ENCODE measurements around the gene DDI2.

The DDI2 gene

GRCh38 chr1:15700508-15700907 lies 83.2 kb downstream of the DDI2 start:
- H3K79me1 ChIP-seq (replicated peaks; ENCODE audit: low read length, poor library complexity, severe bottlenecking), result peaks cover 36% of the 10 kb centered on the region
- H3K4me3 ChIP-seq (ENCODE audit: insufficient read depth in 1 of 2, low read depth in 1 of 2, low read length in 2 of 2), result no peak overlapping the region
- no peak overlapping the region for H2AFZ ChIP-seq (ENCODE audit: low read depth, low read length)
- H2AK5ac ChIP-seq (ENCODE audit: low read length, severe bottlenecking), result no peak overlapping the region
- peaks cover 15% of the 10 kb centered on the region for H3K4me1 ChIP-seq (ENCODE audit: control insufficient read depth, insufficient read depth, low read depth, low read length)
- H3K23ac ChIP-seq (ENCODE audit: low read length in 2 of 2), result no peak overlapping the region
- no peak overlapping the region for H4K91ac ChIP-seq (ENCODE audit: low read length)
- H3K18ac ChIP-seq (ENCODE audit: low read depth in 1 of 2, low read length in 2 of 2), result no peak overlapping the region
- H3K36me3 ChIP-seq (ENCODE audit: control insufficient read depth in 1 of 2, insufficient read depth in 2 of 2, low read depth in 1 of 2, low read length in 2 of 2), result peaks cover 13 to 29% of the 10 kb centered on the region in 2 experiments
- DNase-seq, result no peak
- no peak overlapping the region for H2BK5ac ChIP-seq (ENCODE audit: low read depth, low read length, poor library complexity, severe bottlenecking)
- H3K14ac ChIP-seq (ENCODE audit: low read length in 2 of 2), result no peak overlapping the region
- peak overlapping the region; percentile 42 for H3K9ac ChIP-seq (ENCODE audit: low read length)
- no peak overlapping the region for H3K4ac ChIP-seq (ENCODE audit: low read depth in 1 of 2, low read length in 2 of 2)
- no peak overlapping the region for H3K27ac ChIP-seq (ENCODE audit: low read length, poor library complexity, severe bottlenecking)
- no peaks in the 10 kb centered on the region for H3K27me3 ChIP-seq (ENCODE audit: control insufficient read depth in 1 of 2, insufficient read depth in 1 of 2, low read length in 2 of 2)
- H3K4me2 ChIP-seq (ENCODE audit: low read length, poor library complexity, severe bottlenecking), result no peak overlapping the region
- H4K8ac ChIP-seq (ENCODE audit: low read length), result no peak overlapping the region
- WGBS, result over 99% methylated on average over 6 of the region's 6 CpGs
- H2BK12ac ChIP-seq (ENCODE audit: low read length in 2 of 2), result no peak overlapping the region
- no peak overlapping the region for H2BK120ac ChIP-seq (ENCODE audit: low read depth, low read length)
- no peak overlapping the region for H2BK15ac ChIP-seq (ENCODE audit: low read depth, poor library complexity, severe bottlenecking)
- H3K9me3 ChIP-seq (ENCODE audit: control insufficient read depth, low read length), result no peaks in the 10 kb centered on the region

- Histone ChIP-seq H2AFZ (ENCODE audit: low read depth, low read length) (no peak overlapping the region), H3K27ac (ENCODE audit: low read length, poor library complexity, severe bottlenecking) (no peak overlapping the region), H3K4ac (ENCODE audit: low read depth in 1 of 2, low read length in 2 of 2) (no peak overlapping the region), H3K18ac (ENCODE audit: low read depth in 1 of 2, low read length in 2 of 2) (no peak overlapping the region), H3K27me3 (ENCODE audit: control insufficient read depth in 1 of 2, insufficient read depth in 1 of 2, low read length in 2 of 2) (no peaks in the 10 kb centered on the region), H3K79me1 (replicated peaks; ENCODE audit: low read length, poor library complexity, severe bottlenecking) (peaks cover 38% of the 10 kb centered on the region), H2BK12ac (ENCODE audit: low read length in 2 of 2) (peak overlapping the region in 1 of 2 experiments; percentile 76), H3K23ac (ENCODE audit: low read length in 2 of 2) (peak overlapping the region in 1 of 2 experiments; percentile 90), H4K8ac (ENCODE audit: low read length) (no peak overlapping the region), H3K14ac (ENCODE audit: low read length in 2 of 2) (no peak overlapping the region), H3K9ac (ENCODE audit: low read length) (no peak overlapping the region), H2BK120ac (ENCODE audit: low read depth, low read length) (no peak overlapping the region), H2AK5ac (ENCODE audit: low read length, severe bottlenecking) (no peak overlapping the region), H3K36me3 (ENCODE audit: control insufficient read depth in 1 of 2, insufficient read depth in 2 of 2, low read depth in 1 of 2, low read length in 2 of 2) (peaks cover 19 to 32% of the 10 kb centered on the region in 2 experiments), H3K4me2 (ENCODE audit: low read length, poor library complexity, severe bottlenecking) (no peak overlapping the region), H2BK15ac (ENCODE audit: low read depth, poor library complexity, severe bottlenecking) (no peak overlapping the region), H4K91ac (ENCODE audit: low read length) (no peak overlapping the region), H2BK5ac (ENCODE audit: low read depth, low read length, poor library complexity, severe bottlenecking) (no peak overlapping the region), H3K9me3 (ENCODE audit: control insufficient read depth, low read length) (no peaks in the 10 kb centered on the region), H3K4me1 (ENCODE audit: control insufficient read depth, insufficient read depth, low read depth, low read length) (peaks cover 15% of the 10 kb centered on the region), H3K4me3 (ENCODE audit: insufficient read depth in 1 of 2, low read depth in 1 of 2, low read length in 2 of 2) (no peak overlapping the region)
- DNase-seq, result no peak
- 81% methylated on average over 8 of the region's 8 CpGs for WGBS
Observed at GRCh38 chr1:15701784-15702183, 84.5 kb downstream of the DDI2 start.

DNA sequence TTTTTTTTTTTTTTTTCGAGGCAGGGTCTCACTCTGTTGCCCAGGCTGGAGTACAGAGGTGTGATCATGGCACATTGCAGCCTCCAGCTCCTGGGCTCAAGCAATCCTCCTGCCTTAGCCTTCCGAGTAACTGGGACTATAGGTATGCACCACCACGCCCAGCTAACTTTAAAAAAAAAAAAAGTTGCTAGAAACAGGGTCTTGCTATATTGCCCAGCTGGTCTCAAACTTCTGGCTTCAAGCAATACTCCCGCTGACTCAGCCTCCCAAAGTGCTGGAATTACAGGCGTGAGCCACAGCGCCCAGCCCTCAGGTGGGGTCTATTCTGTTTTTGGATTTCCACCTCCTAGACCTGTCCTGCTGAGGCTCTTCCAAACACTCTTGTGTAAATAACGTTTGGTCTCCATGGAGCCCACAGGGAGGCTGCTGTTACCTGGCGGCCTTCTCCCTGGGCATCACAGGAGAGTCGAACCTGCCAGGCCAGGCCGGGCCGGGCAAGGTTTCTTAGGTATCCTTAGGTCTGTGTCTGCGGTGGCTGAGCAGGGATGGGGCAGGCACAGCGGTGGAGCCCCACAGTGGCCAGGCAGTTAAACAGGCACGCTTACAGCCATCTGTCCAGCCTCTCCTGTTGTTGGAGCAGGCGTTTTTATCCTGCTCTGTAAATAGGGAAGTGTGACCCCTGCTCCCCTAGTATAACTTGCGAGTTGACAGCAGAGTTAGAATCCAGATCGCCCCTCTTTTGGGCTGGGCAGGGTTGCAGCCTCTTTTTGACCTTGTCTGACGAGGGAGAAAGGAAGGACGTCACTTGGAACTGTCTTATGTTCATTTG lies 85.7 kb downstream of the DDI2 start:
- 76% methylated on average over 19 of the region's 19 CpGs for WGBS
- H4K91ac ChIP-seq (ENCODE audit: low read length), result peak overlapping the region; percentile 83
- H3K36me3 ChIP-seq (ENCODE audit: control insufficient read depth in 1 of 2, insufficient read depth in 2 of 2, low read depth in 1 of 2, low read length in 2 of 2), result peaks cover 19 to 30% of the 10 kb centered on the region in 2 experiments
- peak overlapping the region; percentile 73 to 86 for H2BK12ac ChIP-seq (ENCODE audit: low read length in 2 of 2)
- peak overlapping the region in 1 of 2 experiments; percentile 83 for H3K4ac ChIP-seq (ENCODE audit: low read depth in 1 of 2, low read length in 2 of 2)
- no peak for DNase-seq
- H3K79me1 ChIP-seq (replicated peaks; ENCODE audit: low read length, poor library complexity, severe bottlenecking), result peaks cover 39% of the 10 kb centered on the region
- H3K4me3 ChIP-seq (ENCODE audit: insufficient read depth in 1 of 2, low read depth in 1 of 2, low read length in 2 of 2), result peak overlapping the region in 1 of 2 experiments; percentile 53
- H3K18ac ChIP-seq (ENCODE audit: low read depth in 1 of 2, low read length in 2 of 2), result peak overlapping the region; percentile 58 to 77
- H4K8ac ChIP-seq (ENCODE audit: low read length), result peak overlapping the region; percentile 62
- H3K4me2 ChIP-seq (ENCODE audit: low read length, poor library complexity, severe bottlenecking), result peak overlapping the region; percentile 44
- no peak overlapping the region for H2BK5ac ChIP-seq (ENCODE audit: low read depth, low read length, poor library complexity, severe bottlenecking)
- peak overlapping the region; percentile 73 for H3K27ac ChIP-seq (ENCODE audit: low read length, poor library complexity, severe bottlenecking)
- peak overlapping the region in 1 of 2 experiments; percentile 87 for H3K14ac ChIP-seq (ENCODE audit: low read length in 2 of 2)
- peak overlapping the region; percentile 73 for H2AK5ac ChIP-seq (ENCODE audit: low read length, severe bottlenecking)
- no peaks in the 10 kb centered on the region for H3K9me3 ChIP-seq (ENCODE audit: control insufficient read depth, low read length)
- no peak overlapping the region for H2BK15ac ChIP-seq (ENCODE audit: low read depth, poor library complexity, severe bottlenecking)
- H3K23ac ChIP-seq (ENCODE audit: low read length in 2 of 2), result peak overlapping the region in 1 of 2 experiments; percentile 25
- H3K4me1 ChIP-seq (ENCODE audit: control insufficient read depth, insufficient read depth, low read depth, low read length), result peaks cover 15% of the 10 kb centered on the region
- H3K27me3 ChIP-seq (ENCODE audit: control insufficient read depth in 1 of 2, insufficient read depth in 1 of 2, low read length in 2 of 2), result no peaks in the 10 kb centered on the region
- H3K9ac ChIP-seq (ENCODE audit: low read length), result peak overlapping the region; percentile 96
- no peak overlapping the region for H2BK120ac ChIP-seq (ENCODE audit: low read depth, low read length)
- H2AFZ ChIP-seq (ENCODE audit: low read depth, low read length), result no peak overlapping the region

GRCh38 chr1:15703562-15703961 lies 86.3 kb downstream of the DDI2 start:
- H2AK5ac ChIP-seq (ENCODE audit: low read length, severe bottlenecking), result no peak overlapping the region
- H3K27me3 ChIP-seq (ENCODE audit: control insufficient read depth in 1 of 2, insufficient read depth in 1 of 2, low read length in 2 of 2), result no peaks in the 10 kb centered on the region
- WGBS, result 52% methylated on average over 9 of the region's 9 CpGs
- H2BK5ac ChIP-seq (ENCODE audit: low read depth, low read length, poor library complexity, severe bottlenecking), result no peak overlapping the region
- peak overlapping the region; percentile 96 for H3K9ac ChIP-seq (ENCODE audit: low read length)
- no peak overlapping the region for H2BK120ac ChIP-seq (ENCODE audit: low read depth, low read length)
- H3K9me3 ChIP-seq (ENCODE audit: control insufficient read depth, low read length), result no peaks in the 10 kb centered on the region
- peak overlapping the region; percentile 73 for H3K27ac ChIP-seq (ENCODE audit: low read length, poor library complexity, severe bottlenecking)
- H3K79me1 ChIP-seq (replicated peaks; ENCODE audit: low read length, poor library complexity, severe bottlenecking), result peaks cover 38% of the 10 kb centered on the region
- peak; percentile 89 for DNase-seq
- no peak overlapping the region for H2BK15ac ChIP-seq (ENCODE audit: low read depth, poor library complexity, severe bottlenecking)
- H3K18ac ChIP-seq (ENCODE audit: low read depth in 1 of 2, low read length in 2 of 2), result peak overlapping the region; percentile 58 to 79
- H2BK12ac ChIP-seq (ENCODE audit: low read length in 2 of 2), result peak overlapping the region in 1 of 2 experiments; percentile 2
- H3K4me2 ChIP-seq (ENCODE audit: low read length, poor library complexity, severe bottlenecking), result peak overlapping the region; percentile 44
- peaks cover 19 to 30% of the 10 kb centered on the region in 2 experiments for H3K36me3 ChIP-seq (ENCODE audit: control insufficient read depth in 1 of 2, insufficient read depth in 2 of 2, low read depth in 1 of 2, low read length in 2 of 2)
- H2AFZ ChIP-seq (ENCODE audit: low read depth, low read length), result no peak overlapping the region
- no peak overlapping the region for H4K91ac ChIP-seq (ENCODE audit: low read length)
- peak overlapping the region in 1 of 2 experiments; percentile 3 for H3K4ac ChIP-seq (ENCODE audit: low read depth in 1 of 2, low read length in 2 of 2)
- peak overlapping the region in 1 of 2 experiments; percentile 85 for H3K14ac ChIP-seq (ENCODE audit: low read length in 2 of 2)
- peak overlapping the region; percentile 62 for H4K8ac ChIP-seq (ENCODE audit: low read length)
- peaks cover 15% of the 10 kb centered on the region for H3K4me1 ChIP-seq (ENCODE audit: control insufficient read depth, insufficient read depth, low read depth, low read length)
- no peak overlapping the region for H3K23ac ChIP-seq (ENCODE audit: low read length in 2 of 2)
- peak overlapping the region in 1 of 2 experiments; percentile 57 for H3K4me3 ChIP-seq (ENCODE audit: insufficient read depth in 1 of 2, low read depth in 1 of 2, low read length in 2 of 2)

All from mesenchymal stem cell (in vitro differentiated cells and primary cell).